Measurements from ENCODE around the gene TMEM259.
"Not testable (repeated sequence)": the region's sequence is repeated elsewhere in the genome, so short reads cannot be mapped to it uniquely, and the experiment has no call there.

Gene TMEM259

DNA sequence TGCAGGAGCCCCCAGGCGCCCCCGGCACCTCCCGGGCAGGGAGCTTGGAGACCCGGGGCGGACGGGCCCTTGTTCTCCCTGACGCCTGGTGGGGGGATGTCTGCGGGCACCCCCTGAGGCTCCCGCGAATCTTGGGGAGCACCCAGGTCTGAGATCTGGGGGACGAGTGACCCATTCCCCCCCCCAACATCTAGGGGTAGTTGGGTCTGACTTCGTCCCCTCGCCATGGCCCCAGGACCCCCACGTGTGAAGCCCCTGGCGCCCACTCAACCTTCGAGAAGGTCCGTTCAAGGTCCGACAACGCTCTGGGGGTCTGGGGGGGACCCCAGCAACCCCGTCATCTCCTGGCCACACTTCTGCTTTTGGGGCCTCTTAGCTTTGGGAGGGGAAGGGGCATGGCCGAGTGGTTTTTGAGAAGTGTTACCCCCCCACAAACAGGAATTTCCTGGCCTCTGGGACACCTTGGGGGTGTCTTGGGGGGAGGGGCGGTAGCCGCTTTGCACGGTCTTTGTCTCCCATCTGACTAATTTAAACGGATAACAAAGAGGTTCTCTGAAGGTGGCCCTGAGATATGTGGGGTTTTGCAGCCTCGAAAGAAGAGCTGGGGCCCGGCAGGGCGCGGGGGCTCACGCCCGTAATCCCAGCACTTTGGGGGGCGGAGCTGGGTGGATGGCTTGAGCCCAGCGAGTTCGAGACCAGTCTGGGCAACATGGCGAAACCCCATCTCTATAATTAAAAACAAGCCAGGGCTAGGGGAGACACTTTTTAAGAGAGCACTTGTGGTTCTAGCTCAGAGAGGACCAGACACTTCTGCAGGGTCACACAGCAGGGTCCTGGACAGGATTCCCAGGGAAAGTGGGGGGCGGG, 6.1 kb upstream of the TMEM259 start:
- H3K4me3 ChIP-seq (ENCODE audit: low read depth, low read length), result peak overlapping the region; percentile 73
- no peaks in the 10 kb centered on the region for H3K27me3 ChIP-seq (ENCODE audit: insufficient read depth, low read depth, severe bottlenecking)
- H3K9me3 ChIP-seq (ENCODE audit: severe bottlenecking), result no peaks in the 10 kb centered on the region
- H3K36me3 ChIP-seq, result peaks cover 9% of the 10 kb centered on the region
- peak overlapping the region; percentile 89 for H3K27ac ChIP-seq
- peak; percentile 38 for DNase-seq
- TF ChIP-seq, protein P1, sequence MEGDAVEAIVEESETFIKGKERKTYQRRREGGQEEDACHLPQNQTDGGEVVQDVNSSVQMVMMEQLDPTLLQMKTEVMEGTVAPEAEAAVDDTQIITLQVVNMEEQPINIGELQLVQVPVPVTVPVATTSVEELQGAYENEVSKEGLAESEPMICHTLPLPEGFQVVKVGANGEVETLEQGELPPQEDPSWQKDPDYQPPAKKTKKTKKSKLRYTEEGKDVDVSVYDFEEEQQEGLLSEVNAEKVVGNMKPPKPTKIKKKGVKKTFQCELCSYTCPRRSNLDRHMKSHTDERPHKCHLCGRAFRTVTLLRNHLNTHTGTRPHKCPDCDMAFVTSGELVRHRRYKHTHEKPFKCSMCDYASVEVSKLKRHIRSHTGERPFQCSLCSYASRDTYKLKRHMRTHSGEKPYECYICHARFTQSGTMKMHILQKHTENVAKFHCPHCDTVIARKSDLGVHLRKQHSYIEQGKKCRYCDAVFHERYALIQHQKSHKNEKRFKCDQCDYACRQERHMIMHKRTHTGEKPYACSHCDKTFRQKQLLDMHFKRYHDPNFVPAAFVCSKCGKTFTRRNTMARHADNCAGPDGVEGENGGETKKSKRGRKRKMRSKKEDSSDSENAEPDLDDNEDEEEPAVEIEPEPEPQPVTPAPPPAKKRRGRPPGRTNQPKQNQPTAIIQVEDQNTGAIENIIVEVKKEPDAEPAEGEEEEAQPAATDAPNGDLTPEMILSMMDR (IDR thresholded peaks at IDR 0.05; ENCODE audit: low read depth, low read length), result no peak

DNA sequence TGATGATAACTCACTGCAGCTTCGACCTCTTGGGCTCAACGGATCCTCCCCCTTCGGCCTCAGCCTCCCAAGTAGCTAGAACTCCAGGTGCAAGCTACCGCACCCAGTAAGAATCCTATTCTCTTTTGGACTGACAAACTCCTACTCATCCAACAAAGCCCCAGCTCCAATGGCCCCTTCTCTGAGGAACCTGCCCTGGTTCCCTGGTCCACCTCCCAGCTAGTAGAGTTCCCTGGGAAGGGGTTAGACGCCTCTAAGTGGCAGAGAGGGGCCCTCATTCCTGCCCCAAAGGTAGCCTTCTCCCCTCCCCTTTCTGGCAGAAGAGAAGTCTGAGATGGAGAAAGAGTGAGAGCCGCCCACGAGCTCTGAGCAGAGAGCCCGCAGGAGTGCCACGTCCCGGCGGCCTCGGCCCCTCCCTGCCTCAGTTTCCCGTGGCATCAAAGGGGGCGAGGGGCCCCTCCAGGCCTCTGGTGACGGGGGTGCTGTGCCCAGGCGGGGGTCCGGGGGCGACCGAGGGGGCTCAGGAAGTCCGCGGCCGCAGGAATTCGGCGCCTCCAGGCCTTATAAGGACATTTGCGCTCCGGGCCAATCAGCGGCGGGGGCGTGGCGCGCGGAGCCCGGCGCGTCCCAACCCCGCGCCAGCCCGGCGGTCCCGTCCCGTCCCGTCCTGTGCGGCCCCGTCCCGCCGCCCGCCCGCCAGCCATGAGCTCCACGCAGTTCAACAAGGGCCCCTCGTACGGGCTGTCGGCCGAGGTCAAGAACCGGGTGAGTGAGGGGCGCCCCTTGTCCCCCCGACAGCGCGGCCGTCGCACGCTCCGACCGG, 5.2 kb upstream of the TMEM259 start, which contains the start of gene CNN2:
Gene CNN2, plus strand, starts transcription at position 649 of the 823 bp plus-strand sequence. Its CDS starts 54 bp downstream, at position 703.
- TF ChIP-seq, protein P1 (IDR thresholded peaks at IDR 0.05; ENCODE audit: low read depth, low read length), result no peak
- H3K4me3 ChIP-seq (ENCODE audit: low read depth, low read length), result peak within 1 kb of the TSS; percentile 73
- no peaks in the 10 kb centered on the region for H3K9me3 ChIP-seq (ENCODE audit: severe bottlenecking)
- no peaks in the 10 kb centered on the region for H3K27me3 ChIP-seq (ENCODE audit: insufficient read depth, low read depth, severe bottlenecking)
- DNase-seq, result peak; percentile 71
- H3K27ac ChIP-seq, result peak within 1 kb of the TSS; percentile 89
- H3K36me3 ChIP-seq, result peaks cover 4% of the 10 kb centered on the region

DNA sequence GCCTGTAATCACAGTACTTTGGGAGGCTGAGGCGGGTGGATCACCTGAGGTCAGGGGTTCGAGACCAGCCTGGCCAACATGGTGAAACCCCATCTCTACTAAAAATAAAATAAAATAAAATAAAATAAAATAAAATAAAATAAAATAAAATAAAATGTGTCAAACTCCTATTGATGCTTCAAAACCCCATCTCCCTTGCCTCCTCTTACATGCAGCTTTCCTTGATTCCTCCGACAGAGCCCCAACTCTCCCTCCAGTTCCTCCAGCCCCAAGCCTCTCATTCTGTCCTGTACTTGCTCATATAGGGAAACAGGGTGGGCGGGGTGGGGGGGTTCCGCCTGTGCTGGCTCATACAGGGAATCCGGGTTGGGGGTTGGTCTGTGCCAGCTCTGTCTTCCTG, 4.2 kb upstream of the TMEM259 start:
- DNase-seq; H3K27ac ChIP-seq; H3K9me3 ChIP-seq (ENCODE audit: severe bottlenecking); H3K4me3 ChIP-seq (ENCODE audit: low read depth, low read length); H3K36me3 ChIP-seq; H3K27me3 ChIP-seq (ENCODE audit: insufficient read depth, low read depth, severe bottlenecking): not testable (repeated sequence)

DNA sequence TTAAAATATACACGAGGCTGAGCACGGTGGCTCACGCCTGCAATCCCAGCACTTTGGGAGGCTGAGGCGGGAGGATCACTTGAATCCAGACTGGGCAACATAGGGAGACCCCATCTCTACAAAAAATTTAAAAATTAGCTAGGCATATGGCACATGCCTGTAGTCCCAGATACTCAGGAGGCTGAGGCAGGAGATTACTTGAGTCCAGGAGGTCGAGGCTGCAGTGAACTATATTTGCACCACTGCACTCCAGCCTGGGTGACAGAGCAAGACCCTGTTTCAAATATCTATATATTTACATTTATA, 2.9 kb upstream of the TMEM259 start:
- H3K4me3 ChIP-seq (ENCODE audit: low read depth, low read length); H3K9me3 ChIP-seq (ENCODE audit: severe bottlenecking); H3K27ac ChIP-seq; DNase-seq; H3K36me3 ChIP-seq; H3K27me3 ChIP-seq (ENCODE audit: insufficient read depth, low read depth, severe bottlenecking): not testable (repeated sequence)

DNA sequence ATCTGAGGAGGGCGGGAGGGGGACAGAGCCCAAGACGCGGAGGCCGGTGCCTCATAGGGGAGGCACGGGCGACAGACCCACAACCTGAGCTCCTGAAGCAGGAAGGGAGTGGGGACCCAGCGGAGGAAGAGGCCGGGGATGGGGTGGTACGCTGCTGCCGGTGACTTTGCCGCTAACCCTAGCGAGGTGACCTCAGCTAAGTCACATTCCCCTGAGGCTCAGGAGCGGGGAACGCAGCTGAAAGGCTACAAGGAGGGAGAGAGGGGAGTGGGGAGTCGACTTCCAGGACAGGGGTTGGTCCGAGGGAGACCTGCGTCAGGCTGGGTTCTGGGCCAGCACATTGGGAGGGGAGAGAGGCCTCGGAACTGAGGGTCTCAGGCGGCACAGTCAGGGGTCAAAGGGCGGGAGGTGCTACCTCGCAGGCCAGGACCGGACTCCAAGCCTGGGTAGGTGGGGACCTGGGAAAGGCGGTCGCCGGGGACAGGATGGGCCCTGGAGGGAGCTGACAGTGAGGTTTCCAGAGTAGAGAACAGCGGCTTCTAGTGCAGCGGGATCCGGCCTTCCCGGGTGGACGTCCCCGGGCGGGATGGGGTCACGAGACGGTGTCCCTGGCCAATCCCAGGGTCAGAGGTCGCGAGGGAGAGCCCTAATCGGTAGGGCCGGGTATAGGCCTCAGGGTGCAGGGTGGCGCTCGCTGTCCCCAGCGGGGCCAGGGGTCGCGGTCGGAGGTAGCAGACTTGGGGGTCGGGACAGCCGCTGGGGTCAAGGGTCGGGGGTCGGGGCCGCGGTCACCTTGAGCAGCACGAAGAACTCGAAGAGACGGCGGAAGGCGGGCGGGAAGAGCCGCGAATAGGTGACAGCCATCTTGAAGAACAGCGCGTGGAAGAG, 699 bp downstream of the TMEM259 start:
- DNase-seq, result no peak
- TF ChIP-seq, protein P1 (IDR thresholded peaks at IDR 0.05; ENCODE audit: low read depth, low read length), result no peak
- Histone ChIP-seq H3K27me3 (ENCODE audit: insufficient read depth, low read depth, severe bottlenecking) (no peaks in the 10 kb centered on the region), H3K4me3 (ENCODE audit: low read depth, low read length) (peak overlapping the region; percentile 69), H3K9me3 (ENCODE audit: severe bottlenecking) (no peaks in the 10 kb centered on the region), H3K36me3 (peaks cover 24% of the 10 kb centered on the region), H3K27ac (peak overlapping the region; percentile 89)

DNA sequence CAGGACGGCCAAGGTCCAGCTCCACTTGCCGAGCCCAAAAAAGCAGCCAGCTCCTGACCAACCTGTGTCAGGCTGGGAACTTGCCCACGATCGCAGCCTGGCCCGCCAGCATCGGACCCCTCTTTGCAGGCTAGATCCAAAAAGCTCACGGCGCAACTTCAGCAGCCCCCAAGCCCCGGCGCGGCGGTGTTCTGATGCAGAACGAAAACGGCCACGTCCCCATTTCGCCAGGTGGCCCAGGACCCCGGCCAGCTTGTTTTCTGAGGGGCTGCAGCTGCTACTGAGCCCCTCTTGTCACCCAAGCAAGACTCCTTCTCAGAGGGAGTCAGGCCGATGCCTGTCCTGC, 1.3 kb downstream of the TMEM259 start:
- DNase-seq, result no peak
- H3K36me3 ChIP-seq, result peaks cover 24% of the 10 kb centered on the region
- TF ChIP-seq, protein P1 (IDR thresholded peaks at IDR 0.05; ENCODE audit: low read depth, low read length), result no peak
- no peak overlapping the region for H3K27ac ChIP-seq
- no peaks in the 10 kb centered on the region for H3K27me3 ChIP-seq (ENCODE audit: insufficient read depth, low read depth, severe bottlenecking)
- no peaks in the 10 kb centered on the region for H3K9me3 ChIP-seq (ENCODE audit: severe bottlenecking)
- H3K4me3 ChIP-seq (ENCODE audit: low read depth, low read length), result peak overlapping the region; percentile 69

Data from WERI-Rb-1 (cell line).